IPS DF 6.9 (cell line): ENCODE results near the gene IRAK2.

ENCODE experiments used
- DNase-seq: peaks from one replicate; pipeline ENCODE4 v3.0.0-alpha.2; 2013; ENCODE audit warnings: low read depth, low spot score
- H3K27ac ChIP-seq: one replicate; pipeline ENCODE4 v1.5.1; 2013; ENCODE audit warnings: low read length, control low read depth
- H3K27me3 ChIP-seq: 2 replicates; pipeline ENCODE4 v1.6.1; 2013; ENCODE audit warnings: mild to moderate bottlenecking, low read length; ENCODE audit not compliant: control insufficient read depth, insufficient read depth
- H3K36me3 ChIP-seq: 2 replicates; pipeline ENCODE4 v1.6.1; 2013; ENCODE audit warnings: low read length; ENCODE audit not compliant: control insufficient read depth, insufficient read depth
- H3K4me1 ChIP-seq: 2 replicates; pipeline ENCODE4 v1.6.1; 2013; ENCODE audit warnings: low read length; ENCODE audit not compliant: control insufficient read depth, insufficient read depth
- H3K4me3 ChIP-seq: 2 replicates; pipeline ENCODE4 v1.5.1; 2013; ENCODE audit warnings: mild to moderate bottlenecking, low read length
- H3K9me3 ChIP-seq: 2 replicates; pipeline ENCODE4 v1.6.1; 2013; ENCODE audit warnings: low read length, inconsistent platforms; ENCODE audit not compliant: control insufficient read depth, insufficient read depth
- WGBS: extraction: QIAGEN DNeasy Blood & Tissue Kit; methylation state at CpG from one replicate; pipeline ENCODE4 v1.1.7; 2013; ENCODE audit warnings: mixed read lengths, missing lambda C conversion rate; ENCODE audit not compliant: insufficient read length, insufficient coverage; 5-methylcytosine and 5-hydroxymethylcytosine counted together

IRAK2 gene

GRCh38 chr3:10280571-10280970 lies 115.9 kb downstream of the IRAK2 start:
- H3K9me3 ChIP-seq: no peaks in the 10 kb centered on the region
- no CpG with 5 or more reads among the region's 6 CpGs for WGBS
- no peaks in the 10 kb centered on the region for H3K4me1 ChIP-seq
- DNase-seq: no peak
- peaks cover 30% of the 10 kb centered on the region for H3K36me3 ChIP-seq
- H3K4me3 ChIP-seq: no peak overlapping the region
- no peak overlapping the region for H3K27ac ChIP-seq
- no peaks in the 10 kb centered on the region for H3K27me3 ChIP-seq

GRCh38 chr3:10281951-10282350 lies 117.2 kb downstream of the IRAK2 start:
- peaks cover 23% of the 10 kb centered on the region; the same call in 1 of the 2 replicates for H3K36me3 ChIP-seq
- no peak for DNase-seq
- no peaks in the 10 kb centered on the region for H3K9me3 ChIP-seq
- no CpG with 5 or more reads among the region's 5 CpGs for WGBS
- H3K27ac ChIP-seq: no peak overlapping the region
- no peak overlapping the region for H3K4me3 ChIP-seq
- no peaks in the 10 kb centered on the region for H3K27me3 ChIP-seq
- H3K4me1 ChIP-seq: no peaks in the 10 kb centered on the region

GRCh38 chr3:10283638-10284037 lies 118.9 kb downstream of the IRAK2 start:
- no peak for DNase-seq
- Histone ChIP-seq H3K4me1 (no peaks in the 10 kb centered on the region), H3K27ac (no peak overlapping the region), H3K36me3 (peaks cover 19% of the 10 kb centered on the region; the same call in 1 of the 2 replicates), H3K9me3 (no peaks in the 10 kb centered on the region), H3K4me3 (no peak overlapping the region), H3K27me3 (no peaks in the 10 kb centered on the region)
- WGBS: no CpG with 5 or more reads among the region's 5 CpGs

- Histone ChIP-seq H3K9me3 (no peaks in the 10 kb centered on the region), H3K4me1 (no peaks in the 10 kb centered on the region), H3K36me3 (peaks cover 13% of the 10 kb centered on the region; the same call in 1 of the 2 replicates), H3K27me3 (no peaks in the 10 kb centered on the region), H3K4me3 (no peak overlapping the region), H3K27ac (no peak overlapping the region)
- WGBS: no CpG with 5 or more reads among the region's 9 CpGs
- DNase-seq: no peak
These were observed 119.8 kb downstream of the IRAK2 start for GRCh38 chr3:10284496-10284895.

GRCh38 chr3:10285272-10286132 lies 120.8 kb downstream of the IRAK2 start:
- no peak overlapping the region for H3K4me3 ChIP-seq
- H3K27me3 ChIP-seq: no peaks in the 10 kb centered on the region
- no peak for DNase-seq
- no peak overlapping the region for H3K27ac ChIP-seq
- no CpG with 5 or more reads among the region's 12 CpGs for WGBS
- no peaks in the 10 kb centered on the region for H3K4me1 ChIP-seq
- peaks cover 5% of the 10 kb centered on the region; the same call in 1 of the 2 replicates for H3K36me3 ChIP-seq
- H3K9me3 ChIP-seq: no peaks in the 10 kb centered on the region

GRCh38 chr3:10286133-10286524 lies 121.4 kb downstream of the IRAK2 start:
- no peak overlapping the region for H3K4me3 ChIP-seq
- H3K4me1 ChIP-seq: no peaks in the 10 kb centered on the region
- no CpG with 5 or more reads among the region's 5 CpGs for WGBS
- no peaks in the 10 kb centered on the region for H3K27me3 ChIP-seq
- no peak overlapping the region for H3K27ac ChIP-seq
- no peak for DNase-seq
- H3K36me3 ChIP-seq: no peaks in the 10 kb centered on the region
- no peaks in the 10 kb centered on the region for H3K9me3 ChIP-seq

- H3K4me3 ChIP-seq: no peak overlapping the region
- no peaks in the 10 kb centered on the region for H3K9me3 ChIP-seq
- no peaks in the 10 kb centered on the region for H3K4me1 ChIP-seq
- no peak overlapping the region for H3K27ac ChIP-seq
- DNase-seq: peak; percentile 84
- WGBS: no CpG with 5 or more reads among the region's 2 CpGs
- no peaks in the 10 kb centered on the region for H3K36me3 ChIP-seq
- no peaks in the 10 kb centered on the region for H3K27me3 ChIP-seq
These were observed 122.0 kb downstream of the IRAK2 start for GRCh38 chr3:10286596-10287295.

GRCh38 chr3:10287936-10288574 lies 123.3 kb downstream of the IRAK2 start:
- Histone ChIP-seq H3K36me3 (no peaks in the 10 kb centered on the region), H3K4me3 (no peak overlapping the region), H3K9me3 (no peaks in the 10 kb centered on the region), H3K4me1 (no peaks in the 10 kb centered on the region), H3K27me3 (no peaks in the 10 kb centered on the region), H3K27ac (no peak overlapping the region)
- WGBS: no CpG with 5 or more reads among the region's 12 CpGs
- DNase-seq: no peak

GRCh38 chr3:10288575-10288960 lies 123.8 kb downstream of the IRAK2 start:
- no peak for DNase-seq
- H3K4me3 ChIP-seq: no peak overlapping the region
- no peaks in the 10 kb centered on the region for H3K9me3 ChIP-seq
- no CpG with 5 or more reads among the region's 11 CpGs for WGBS
- H3K27me3 ChIP-seq: no peaks in the 10 kb centered on the region
- no peaks in the 10 kb centered on the region for H3K4me1 ChIP-seq
- H3K36me3 ChIP-seq: no peaks in the 10 kb centered on the region
- H3K27ac ChIP-seq: no peak overlapping the region

- no peak overlapping the region for H3K27ac ChIP-seq
- no peak overlapping the region for H3K4me3 ChIP-seq
- DNase-seq: no peak
- no peaks in the 10 kb centered on the region for H3K9me3 ChIP-seq
- H3K27me3 ChIP-seq: no peaks in the 10 kb centered on the region
- no peaks in the 10 kb centered on the region for H3K36me3 ChIP-seq
- no peaks in the 10 kb centered on the region for H3K4me1 ChIP-seq
- no CpG with 5 or more reads among the region's 9 CpGs for WGBS
These were observed 124.4 kb downstream of the IRAK2 start for GRCh38 chr3:10289077-10289476.
